Cardiac septum (tissue), 1 donor: ENCODE results near the gene HERC3. TPM values are rescaled to one million over a fixed set of nuclear protein-coding genes. Genes with fewer than 3 reads are reported as not detected.

Experiments
- DNase-seq: peaks from one replicate; pipeline ENCODE4 v3.0.0-alpha.2; 2020; ENCODE audit warnings: low spot score
- intact Hi-C: fragments of 100-400 bp; cut with DNase I; formaldehyde crosslinking; loops from one replicate; pipeline ENCODE4 v1.14.0; 2022
- total RNA-seq: library from RNA; stranded (reverse); fragmentation: NEBNext Ultra II Directional; extraction: Animal tissue kit (Norgen Biotek cat#: 25700); gene quantifications from one replicate; pipeline ENCODE4 v1.2.1, GENCODE V29; 2021
- donor health status: DM: no; HTN: no; CAD: no.

Gene HERC3
- total RNA-seq, 1 donor from 2014 or later: 46.3 TPM

GRCh38 chr4:88757067-88757466, 164.8 kb downstream of the HERC3 start:
- no peak for DNase-seq
- intact Hi-C loops: no loop called here

- intact Hi-C loops: no loop called here
- DNase-seq: no peak
Observed at GRCh38 chr4:88757776-88758175, 165.5 kb downstream of the HERC3 start.

Other genes starting within 250 kb of the HERC3 start
- gene HERC6, start 213.6 kb upstream of the HERC3 start, total RNA-seq: 10.0 TPM
- gene HERC5, start 135.4 kb upstream of the HERC3 start, total RNA-seq: 1.9 TPM
- gene PYURF, start 68.7 kb upstream of the HERC3 start, total RNA-seq: 50.8 TPM
- gene NAP1L5, start 105.3 kb downstream of the HERC3 start, total RNA-seq: 7.0 TPM